Motor neuron (in vitro differentiated cells): ENCODE results near the gene SRSF8. TPM values are rescaled to one million over a fixed set of nuclear protein-coding genes. Genes with fewer than 3 reads are reported as not detected.
"Not testable (repeated sequence)": the region's sequence is repeated elsewhere in the genome, so short reads cannot be mapped to it uniquely, and the experiment has no call there.

Experiments
- ATAC-seq, 8 experiments: fragments of 200-7000 bp; cut with Tn5 transposase; replicated peaks in 6 of 8; 2 replicates each; pipeline ENCODE4 v1.8.0; 2021; ENCODE audit warnings: mild to moderate bottlenecking in 8 of 8, moderate library complexity in 8 of 8
- H3K27ac ChIP-seq, 2 donors: fragments of 250-450 bp; sonication (Bioruptor Pico); 2 replicates each; pipeline ENCODE4 v1.9.0; 2021; ENCODE audit warnings: antibody characterized with exemption in 2 of 2, mild to moderate bottlenecking in 2 of 2, moderate library complexity in 1 of 2
- H3K4me1 ChIP-seq, 2 donors: fragments of 250-450 bp; sonication (Bioruptor Pico); replicated peaks in 1 of 2; 2 replicates each; pipeline ENCODE4 v1.6.1; 2021; ENCODE audit warnings: antibody characterized with exemption in 2 of 2, mild to moderate bottlenecking in 2 of 2, moderate library complexity in 1 of 2
- H3K4me3 ChIP-seq, 5 donors: fragments of 250-450 bp; sonication (Bioruptor Pico); 2 replicates each; pipeline ENCODE4 v1.9.0; 2021; ENCODE audit warnings: antibody characterized with exemption in 5 of 5, mild to moderate bottlenecking in 5 of 5, moderate library complexity in 4 of 5
- WGBS, 10 experiments: fragments of 450-650 bp; shearing (Covaris generic); methylation state at CpG; one replicate each; pipeline ENCODE4 v1.0.0; 2022; 5-methylcytosine and 5-hydroxymethylcytosine counted together
- in situ Hi-C, 9 experiments: fragments of 400-800 bp; cut with MboI; loops; one replicate each; pipeline ENCODE4 v1.15.0; 2021; ENCODE audit warnings: low sequenced_read_pairs in 9 of 9, low pct_unique_long_range_greater_than_20kb in 2 of 9; ENCODE audit not compliant: unreplicated experiment in 9 of 9
- total RNA-seq, 8 experiments: library from RNA; unstranded; fragments of 300-600 nt; gene quantifications; 2 replicates each; pipeline versions ENCODE4 v1.2.3 to v1.2.4, GENCODE V29; 2022

SRSF8 gene
- total RNA-seq, 8 experiments from 2014 or later = 33.3 to 48.8 (median 37.5) TPM

DNA sequence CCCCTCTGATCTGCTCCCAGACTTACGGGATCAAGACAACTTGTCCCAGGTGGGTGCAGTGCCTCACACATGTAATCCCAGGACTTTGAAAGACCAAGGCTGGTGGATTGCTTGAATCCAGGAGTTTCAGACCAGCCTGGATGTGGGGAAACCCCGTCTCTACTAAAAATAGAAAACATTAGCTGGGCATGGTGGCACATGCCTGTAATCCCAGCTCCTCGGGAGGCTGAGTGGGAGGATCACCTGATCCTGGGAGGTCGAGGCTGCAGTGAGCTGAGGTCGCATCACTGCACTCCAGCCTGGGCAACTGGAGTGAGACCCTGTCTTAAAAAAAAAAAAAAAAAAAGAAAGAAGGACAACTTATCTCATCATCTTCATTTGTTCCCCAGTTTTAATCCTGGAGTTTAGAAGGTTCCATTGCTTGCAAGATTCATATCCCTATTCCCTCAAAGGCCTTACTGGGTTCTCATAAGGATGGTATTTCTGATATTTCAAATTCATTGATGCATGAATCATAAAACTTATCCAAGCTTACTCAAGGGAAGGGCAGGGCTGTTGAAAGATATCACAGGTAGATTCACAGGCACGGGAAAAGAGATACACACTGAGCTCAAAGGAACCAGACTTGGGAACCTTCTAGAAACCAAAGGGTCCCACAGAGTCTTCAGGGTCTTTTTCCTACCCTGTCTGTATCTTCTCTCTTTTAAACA, 37.6 kb downstream of the SRSF8 start:
- 68 to 100% (median 91%) methylated on average over 1 to 5 of the region's 6 CpGs; no CpG with 5 or more reads in 2 of the 10 experiments for WGBS, 10 experiments
- ATAC-seq = no peak
- in situ Hi-C loops = no loop called here
- peaks cover 0 to 4% of the 10 kb centered on the region in 2 donors for H3K4me1 ChIP-seq
- H3K4me3 ChIP-seq = no peak overlapping the region
- no peak overlapping the region for H3K27ac ChIP-seq

DNA sequence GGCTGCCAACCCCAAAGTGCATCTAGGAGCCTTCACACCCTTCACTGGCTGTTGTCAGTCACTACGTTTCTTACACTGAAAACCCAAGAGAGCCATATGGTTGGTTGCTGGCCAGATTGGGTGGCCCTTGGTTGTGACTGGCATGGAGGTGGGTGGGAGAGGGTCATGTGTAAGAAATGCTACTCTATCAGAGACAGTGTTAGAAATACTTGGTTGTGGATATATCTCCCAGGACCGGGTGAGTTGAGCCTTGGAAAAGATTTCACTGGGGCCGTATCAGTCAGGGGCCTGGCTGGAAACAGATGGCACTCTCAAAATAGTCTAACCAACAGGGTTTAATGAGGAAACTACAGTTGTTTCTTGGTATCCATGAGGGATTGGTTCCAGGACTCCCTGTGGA, 38.1 kb downstream of the SRSF8 start:
- in situ Hi-C loops = no loop called here
- no peak overlapping the region for H3K27ac ChIP-seq
- ATAC-seq = no peak
- H3K4me3 ChIP-seq = no peak overlapping the region
- peaks cover 0 to 4% of the 10 kb centered on the region in 2 donors for H3K4me1 ChIP-seq
- 80 to 100% (median 92%) methylated on average over 1 to 3 of the region's 3 CpGs; no CpG with 5 or more reads in 1 of the 10 experiments for WGBS, 10 experiments

DNA sequence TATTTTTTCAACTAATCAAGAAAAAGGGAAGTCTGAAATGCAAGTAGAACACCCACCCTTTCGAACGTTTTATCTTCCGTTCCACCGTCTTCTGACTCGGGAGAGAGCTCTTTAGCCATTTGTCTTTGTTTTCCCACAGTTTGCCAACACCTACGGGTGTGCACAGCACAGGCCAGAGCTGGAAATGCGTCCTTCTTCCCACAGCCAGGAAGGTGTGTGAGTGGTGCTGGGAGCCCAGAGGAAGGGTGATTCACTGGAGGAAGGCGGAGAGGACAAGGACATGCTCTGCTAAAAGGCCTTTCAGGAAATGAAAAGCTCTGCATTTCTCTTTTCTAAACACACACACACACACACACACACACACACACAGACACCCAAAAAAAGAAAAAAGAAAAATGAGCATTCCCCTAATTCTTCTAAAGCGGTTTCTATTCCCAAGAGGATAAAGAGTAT, 41.5 kb downstream of the SRSF8 start:
- 50 to 100% (median 84%) methylated on average over 1 to 7 of the region's 9 CpGs for WGBS, 10 experiments
- in situ Hi-C loops = no loop called here
- peak in 4 of 8 experiments; percentile 41 to 82 (median 69) for ATAC-seq
- Histone ChIP-seq H3K4me3 (no peak overlapping the region), H3K27ac (no peak overlapping the region), H3K4me1 (peaks cover 0 to 4% of the 10 kb centered on the region in 2 donors)

DNA sequence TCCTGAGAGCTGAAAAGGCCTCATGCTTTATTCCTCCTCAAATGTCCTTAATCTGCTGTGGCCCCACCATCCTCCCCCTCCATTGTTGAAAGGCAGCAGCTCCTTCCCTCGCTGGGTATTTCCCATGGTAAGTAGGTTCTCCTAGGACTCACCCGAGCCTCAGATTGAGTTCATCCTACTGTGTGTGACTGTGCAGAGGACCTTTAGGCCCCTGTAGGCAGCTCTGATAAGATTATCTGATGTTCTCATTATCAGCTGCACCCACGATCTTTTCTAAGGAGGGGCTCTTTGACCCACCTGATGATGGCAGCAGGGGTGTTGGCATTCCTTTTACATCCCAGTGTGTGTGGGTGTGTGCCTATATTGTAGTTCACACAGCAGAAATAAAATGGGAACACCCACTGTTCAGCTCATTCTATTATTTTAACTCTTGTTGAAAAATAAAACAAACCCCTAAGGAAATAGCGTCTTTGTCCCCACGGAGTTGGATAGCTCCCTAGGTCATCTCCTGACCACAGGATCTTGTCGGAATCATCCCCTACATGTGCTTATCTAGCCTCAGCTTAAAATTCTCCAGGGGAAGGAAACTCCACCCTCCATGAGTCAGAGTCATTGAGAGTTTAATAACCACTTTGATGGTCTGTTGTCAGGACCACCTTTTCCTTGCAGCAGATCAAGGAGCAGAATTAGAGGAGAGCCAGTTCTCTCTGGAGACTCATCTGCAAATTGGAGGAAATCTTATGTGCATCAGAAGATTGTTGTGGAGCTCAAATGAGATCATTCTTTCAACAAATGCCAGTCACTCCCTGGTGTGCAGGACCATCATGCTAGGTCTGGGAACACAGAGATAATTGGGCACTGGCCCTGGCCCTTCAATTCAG, 42.2 kb downstream of the SRSF8 start:
- ATAC-seq = peak in 7 of 8 experiments; percentile 13 to 81 (median 42)
- Histone ChIP-seq H3K4me1 (no peaks in the 10 kb centered on the region), H3K4me3 (no peak overlapping the region), H3K27ac (no peak overlapping the region)
- in situ Hi-C loops = no loop called here
- 32 to 77% (median 67%) methylated on average over 2 to 6 of the region's 6 CpGs; no CpG with 5 or more reads in 1 of the 10 experiments for WGBS, 10 experiments

DNA sequence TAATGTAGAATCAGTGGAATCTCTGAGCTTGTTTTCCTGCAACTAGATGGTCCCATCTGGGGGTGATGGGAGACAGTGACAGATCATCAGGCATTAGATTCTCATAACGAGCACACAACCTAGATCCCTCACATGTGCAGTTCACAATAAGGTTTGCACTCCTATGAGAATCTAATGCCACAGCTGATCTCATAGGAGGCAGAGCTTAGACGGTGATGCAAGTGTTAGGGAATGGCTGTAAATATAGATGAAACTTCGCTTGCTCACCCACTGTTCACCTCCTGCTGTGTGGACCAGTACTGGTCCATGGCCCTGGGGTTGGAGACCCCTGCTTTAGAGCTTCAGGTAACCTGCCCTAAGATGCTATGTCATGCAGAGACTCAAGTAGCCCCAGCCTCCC, 44.8 kb downstream of the SRSF8 start:
- 60 to 100% (median 80%) methylated on average over 1 to 2 of the region's 3 CpGs; no CpG with 5 or more reads in 5 of the 10 experiments for WGBS, 10 experiments
- in situ Hi-C loops, H3K4me3 ChIP-seq, H3K4me1 ChIP-seq, ATAC-seq, H3K27ac ChIP-seq: not testable (repeated sequence)

DNA sequence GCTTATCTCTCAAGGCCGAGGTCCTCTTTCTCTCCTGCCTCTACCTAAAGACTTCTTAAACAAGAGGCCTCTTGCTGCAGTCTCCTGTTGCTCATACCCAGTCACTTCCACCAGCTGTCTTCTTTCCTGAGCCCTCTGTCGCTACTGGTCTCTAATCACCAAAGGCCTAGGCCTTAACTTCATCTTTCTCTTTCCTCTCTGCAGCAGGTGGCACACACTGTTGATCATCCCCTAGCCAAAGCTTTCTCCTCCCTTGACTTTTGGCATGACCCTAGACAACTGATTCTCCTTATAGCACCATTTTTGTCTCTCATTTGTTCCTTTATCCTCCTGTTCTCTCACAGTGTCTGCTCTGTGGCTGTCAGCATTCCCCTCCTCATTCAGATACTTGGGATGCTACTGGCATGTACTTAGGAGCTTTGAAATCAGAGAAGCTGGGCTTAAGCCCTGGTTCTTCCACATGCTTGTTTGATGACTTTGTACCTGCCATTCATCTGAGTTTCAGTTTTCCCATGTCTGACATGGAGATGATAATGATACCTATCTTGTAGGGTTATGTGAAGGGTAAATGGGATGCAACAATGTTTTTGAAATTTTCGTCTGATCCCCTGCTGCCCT, 45.3 kb downstream of the SRSF8 start:
- no peak overlapping the region for H3K27ac ChIP-seq
- in situ Hi-C loops = no loop called here
- no peak for ATAC-seq
- no peaks in the 10 kb centered on the region for H3K4me1 ChIP-seq
- H3K4me3 ChIP-seq = no peak overlapping the region
- WGBS, 10 experiments = 0 to 100% (median 84%) methylated on average over 1 to 3 of the region's 3 CpGs; no CpG with 5 or more reads in 1 of the 10 experiments

DNA sequence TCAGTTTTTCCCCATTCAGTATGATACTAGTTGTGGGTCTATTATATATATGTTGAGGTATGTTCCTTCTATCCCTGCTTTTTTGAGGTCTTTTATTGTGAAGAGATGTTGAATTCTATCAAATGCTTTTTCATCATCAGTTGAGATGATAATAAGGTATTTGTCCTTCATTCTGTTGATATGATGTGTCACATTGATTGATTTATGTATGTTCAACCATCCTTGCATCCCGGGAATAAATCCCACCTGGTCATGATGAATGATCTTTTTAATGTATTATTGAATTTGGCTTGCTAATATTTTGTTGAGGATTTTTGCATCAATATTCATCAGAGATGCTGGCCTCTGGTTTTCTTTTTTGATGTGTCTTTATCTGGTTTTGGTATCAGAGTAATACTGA, 48.9 kb downstream of the SRSF8 start:
- in situ Hi-C loops = no loop called here
- Histone ChIP-seq H3K27ac (no peak overlapping the region), H3K4me3 (no peak overlapping the region), H3K4me1 (no peaks in the 10 kb centered on the region)
- ATAC-seq = no peak
- 88 to 100% (median 100%) methylated on average over 1 of the region's 1 CpG; no CpG with 5 or more reads in 3 of the 10 experiments for WGBS, 10 experiments

DNA sequence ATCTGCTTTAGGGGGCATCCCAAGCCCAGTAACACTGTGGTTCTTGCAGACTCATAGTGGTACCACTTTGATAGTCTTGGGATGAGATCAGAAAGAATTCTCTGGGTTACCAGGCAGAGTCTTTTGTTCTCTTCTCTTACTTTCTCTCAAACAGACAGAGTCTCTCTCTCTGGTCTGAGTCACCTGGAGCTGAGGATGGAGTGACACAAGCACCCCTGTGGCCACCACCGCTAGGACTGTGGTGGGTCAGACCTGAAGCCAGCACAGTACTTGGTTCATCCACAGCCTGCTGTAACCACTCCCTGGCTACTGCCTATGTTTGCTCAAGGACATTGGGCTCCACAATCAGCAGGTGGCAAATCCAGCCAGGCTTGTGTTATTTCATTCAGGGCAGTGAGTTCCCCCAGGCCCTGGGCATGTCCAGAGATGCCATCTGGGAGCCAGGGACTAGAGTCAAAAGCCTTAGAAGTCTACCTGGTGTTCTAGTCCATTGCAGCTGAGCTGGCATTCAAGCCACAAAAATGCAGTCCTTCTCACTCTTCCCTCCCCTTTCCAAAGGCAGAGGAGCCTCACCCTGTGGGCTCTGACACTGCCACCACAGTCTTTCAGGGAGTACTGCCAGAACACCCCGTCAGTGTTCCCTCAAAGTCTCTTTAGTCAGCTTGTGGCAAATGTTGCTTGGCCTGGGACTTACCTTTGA, 52.8 kb downstream of the SRSF8 start:
- WGBS, 10 experiments = 40 to 100% (median 60%) methylated on average over 1 of the region's 2 CpGs; no CpG with 5 or more reads in 5 of the 10 experiments
- ATAC-seq = no peak
- H3K4me1 ChIP-seq = peaks cover 0 to 12% of the 10 kb centered on the region in 2 donors
- in situ Hi-C loops = no loop called here
- no peak overlapping the region for H3K4me3 ChIP-seq
- H3K27ac ChIP-seq = no peak overlapping the region

Other genes with a start within 250 kb of the SRSF8 start
- 10 to 100 TPM; 43.7 to 77.1 (median 60.1) TPM for gene CWC15, start 93.4 kb upstream of the SRSF8 start, total RNA-seq
- 1 to 10 TPM in 7 of 8 experiments, under 1 TPM in 1; 0.97 to 3.9 (median 2.3) TPM for gene KDM4D, start 93.2 kb upstream of the SRSF8 start, total RNA-seq
- gene KDM4E, start 41.7 kb upstream of the SRSF8 start, total RNA-seq = under 1 TPM in 7 of 8 experiments, not detected in 1; 0.05 to 0.28 (median 0.18) TPM
- gene KDM4F, start 17.5 kb upstream of the SRSF8 start, total RNA-seq = under 1 TPM in 4 of 8 experiments, not detected in 4; 0.05 to 0.47 (median 0.18) TPM
- gene ENDOD1, start 22.9 kb downstream of the SRSF8 start, total RNA-seq = 10 to 100 TPM in 3 of 8 experiments, 1 to 10 TPM in 5; 6.2 to 65.2 (median 8.6) TPM
- gene SESN3, start 164.3 kb downstream of the SRSF8 start, total RNA-seq = 100 to 1,000 TPM in 3 of 8 experiments, 10 to 100 TPM in 5; 21.6 to 305 (median 82.1) TPM